HG03442 (cell line): ENCODE data around the gene POLR3H.

Experiments used
- ATAC-seq: cut with Tn5 transposase; IDR thresholded peaks from one replicate; pipeline ENCODE4 v1.9.1; 2021; ENCODE audit warnings: mild to moderate bottlenecking, moderate library complexity; ENCODE audit not compliant: unreplicated experiment

The POLR3H gene

DNA sequence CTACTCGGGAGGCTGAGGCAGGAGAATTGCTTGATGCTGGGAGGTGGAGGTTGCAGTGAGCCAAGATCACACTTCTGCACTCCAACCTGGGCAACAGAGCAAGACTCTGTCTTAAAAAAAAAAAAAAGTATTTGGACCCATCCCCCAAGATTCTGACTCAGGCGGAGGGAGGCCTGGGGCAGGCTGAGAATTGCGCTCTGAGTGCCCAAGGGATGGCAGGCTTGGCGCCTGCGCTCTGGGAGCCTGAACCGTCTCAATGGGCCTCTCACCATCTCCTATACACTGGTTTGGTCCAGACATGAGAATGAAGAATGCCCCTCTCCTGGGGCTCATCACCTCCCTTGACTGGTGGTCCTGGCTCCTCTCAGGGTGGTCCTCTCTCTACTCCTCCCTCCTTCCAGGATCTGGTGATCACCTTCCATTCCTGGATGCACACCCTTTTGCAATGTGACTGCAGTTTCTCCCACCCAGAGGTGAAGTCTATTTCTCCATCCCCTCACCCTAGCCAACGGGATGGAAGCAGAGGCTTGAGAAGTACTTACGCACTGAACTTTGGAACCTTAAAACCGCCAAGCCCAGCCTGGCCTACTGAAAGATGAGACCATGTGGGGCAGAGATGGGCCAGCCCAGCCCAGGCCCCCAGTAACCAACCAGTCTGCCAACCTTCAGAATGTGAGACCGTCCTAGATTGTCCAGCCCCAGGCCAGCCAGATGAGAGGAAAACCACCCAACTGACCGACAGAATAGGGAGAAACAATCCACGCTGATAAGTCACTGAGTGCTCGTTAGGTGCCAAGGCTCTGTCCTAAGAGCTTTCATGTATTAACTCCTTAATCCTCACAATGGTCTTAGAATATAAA lies 4.9 kb downstream of the POLR3H start:
- ATAC-seq = no peak

DNA sequence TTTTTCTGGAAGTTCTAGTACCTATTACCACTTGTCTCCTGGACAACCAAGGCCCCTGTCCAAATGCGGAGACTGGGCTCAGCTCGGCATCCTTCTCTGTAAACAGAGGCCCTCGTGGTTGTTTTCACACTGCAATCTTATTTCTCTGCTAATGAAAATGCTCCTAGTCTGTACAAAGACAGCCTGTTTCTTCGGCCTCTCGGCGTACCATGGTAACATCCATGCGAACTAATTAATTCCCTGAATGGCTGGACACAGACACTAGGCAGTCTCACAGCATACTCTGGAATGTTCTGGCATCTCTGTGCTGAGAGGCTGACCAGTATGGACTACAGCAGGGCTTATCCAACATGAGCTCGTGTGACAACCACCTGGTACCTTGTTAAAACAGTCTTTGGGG lies 5.7 kb downstream of the POLR3H start:
- ATAC-seq = no peak

DNA sequence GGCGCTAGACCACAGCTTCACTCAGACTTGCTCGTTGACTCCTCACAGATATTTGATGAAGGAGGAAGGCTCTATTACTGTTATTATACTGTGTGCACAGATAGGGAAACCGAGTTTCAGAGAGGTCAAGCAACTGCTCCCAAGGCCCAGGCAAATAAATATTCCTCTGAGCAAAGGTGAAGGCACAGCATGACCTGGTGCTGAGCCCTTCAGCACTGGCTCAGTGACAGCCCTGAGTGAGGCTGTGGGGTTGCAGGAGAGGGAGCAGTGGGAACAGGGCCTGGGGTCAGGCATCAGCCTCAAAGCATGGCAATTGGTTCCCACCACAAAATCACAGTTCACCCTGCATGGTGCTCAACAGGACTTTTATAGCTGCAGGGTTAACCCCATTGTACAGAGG lies 7.1 kb downstream of the POLR3H start:
- no peak for ATAC-seq

DNA sequence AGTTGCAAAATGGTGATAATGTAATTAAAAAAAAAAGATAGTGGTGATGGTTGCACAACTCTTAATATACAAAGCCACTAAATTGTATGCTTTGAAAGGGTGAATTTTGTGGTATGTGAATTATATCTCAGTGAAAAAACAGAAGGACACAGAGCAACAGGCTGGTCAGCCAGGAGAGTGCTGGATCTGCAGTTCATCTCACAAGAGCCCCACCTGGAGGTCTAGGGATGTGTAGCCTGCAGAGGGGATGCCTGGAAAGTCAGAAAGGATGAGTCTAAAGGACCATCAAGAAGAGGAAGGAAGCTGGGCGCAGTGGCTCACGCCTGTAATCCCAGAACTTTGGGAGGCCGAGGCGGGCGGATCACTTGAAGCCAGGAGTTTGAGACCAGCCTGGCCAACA lies 9.0 kb downstream of the POLR3H start:
- no peak for ATAC-seq

DNA sequence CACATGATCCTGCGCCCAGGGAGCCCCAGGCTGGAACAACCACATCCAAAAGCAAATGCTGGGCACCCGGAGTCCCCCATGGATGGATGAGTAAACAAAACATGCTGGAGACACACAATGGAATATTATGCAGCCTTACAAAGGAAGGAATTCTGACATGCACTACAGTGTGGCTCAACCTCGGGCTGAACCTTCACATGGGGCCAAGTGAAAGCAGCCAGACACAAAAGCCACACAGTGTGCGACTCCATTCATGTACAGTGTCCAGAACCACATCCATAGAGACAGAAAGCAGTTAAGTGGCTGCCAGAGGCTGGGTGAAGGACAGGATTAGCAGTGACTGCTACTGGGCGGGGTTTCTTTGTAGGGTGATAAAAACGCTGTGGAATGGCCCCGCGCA lies 10.1 kb downstream of the POLR3H start:
- ATAC-seq = no peak

DNA sequence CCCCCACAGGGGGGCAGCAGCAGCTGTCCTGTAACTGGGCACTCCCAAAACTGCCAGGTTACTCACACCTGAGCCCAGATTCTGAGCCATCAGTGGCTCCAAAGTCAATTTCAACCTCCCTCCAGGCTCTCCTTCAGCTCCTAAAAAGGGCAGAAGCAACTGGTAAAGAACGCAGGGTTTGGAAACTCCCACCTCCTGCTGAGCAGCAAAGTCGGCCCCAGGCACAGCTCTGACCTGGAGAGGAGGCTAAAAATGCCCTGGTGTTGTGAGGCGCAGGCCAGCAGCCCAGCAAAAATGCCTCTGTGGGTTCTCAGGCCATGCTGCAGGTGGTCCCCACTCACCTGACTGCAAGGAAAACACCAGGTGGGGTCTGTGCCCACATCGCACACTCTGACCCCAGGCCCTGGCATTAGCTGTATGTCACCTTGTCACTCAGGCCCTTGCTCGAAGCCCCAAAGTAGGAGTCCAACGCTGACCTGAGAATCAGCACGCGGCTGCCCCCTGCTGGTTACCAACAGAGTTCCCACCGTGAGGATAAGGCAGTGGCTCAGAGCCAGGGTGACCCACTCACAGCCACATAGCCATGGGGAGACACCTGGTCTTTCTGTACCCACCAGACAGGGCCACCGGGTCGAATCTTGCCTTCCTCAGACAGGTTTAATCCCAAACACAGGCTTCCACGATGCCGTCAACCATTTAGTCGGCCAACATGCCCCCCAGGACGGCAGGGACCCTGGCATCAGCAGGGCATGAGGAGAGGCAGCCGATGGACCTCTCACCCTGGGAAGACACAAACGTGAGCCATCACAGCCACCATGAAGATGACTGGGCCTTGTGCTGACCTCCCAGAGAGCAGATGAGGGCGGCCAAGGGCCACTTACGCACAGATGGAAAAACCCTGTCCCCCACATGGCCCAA lies 11.1 kb downstream of the POLR3H start:
- no peak for ATAC-seq

DNA sequence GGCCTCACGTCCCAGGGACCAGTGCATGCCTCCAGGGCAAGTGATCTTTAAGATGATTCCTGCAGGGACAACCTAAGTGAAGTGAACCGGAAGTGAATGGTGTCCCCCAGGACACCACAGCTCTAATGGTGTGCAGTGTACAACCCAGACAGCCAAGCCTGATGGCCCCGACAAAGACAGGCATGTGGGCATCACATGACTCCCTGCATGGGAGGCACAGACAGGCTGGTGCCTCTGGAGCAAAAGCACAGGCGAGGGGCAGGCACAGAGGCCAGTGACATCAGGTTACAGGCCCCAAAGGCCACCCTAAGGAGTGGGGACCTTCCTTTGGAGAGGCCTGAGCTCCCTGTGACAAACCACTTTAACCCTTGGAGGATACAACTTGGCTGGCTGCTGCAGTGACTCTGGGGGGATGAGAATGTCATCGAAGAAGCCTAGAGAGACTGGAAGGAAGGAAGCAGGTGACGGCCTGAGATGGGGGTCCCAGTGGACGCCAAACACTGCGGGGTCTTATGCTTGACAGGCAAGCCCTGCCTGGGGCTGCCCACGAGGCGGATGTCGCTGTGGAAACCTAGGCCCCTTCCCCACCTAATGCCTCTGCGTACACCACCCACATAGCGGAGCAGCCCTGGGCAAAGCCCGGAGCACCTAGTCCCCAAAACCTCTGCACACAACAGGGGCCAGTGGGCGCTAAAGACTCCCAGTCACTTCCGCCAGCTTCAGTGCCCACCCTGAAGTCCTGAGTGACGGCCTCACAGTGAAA lies 12.4 kb downstream of the POLR3H start:
- ATAC-seq = no peak

DNA sequence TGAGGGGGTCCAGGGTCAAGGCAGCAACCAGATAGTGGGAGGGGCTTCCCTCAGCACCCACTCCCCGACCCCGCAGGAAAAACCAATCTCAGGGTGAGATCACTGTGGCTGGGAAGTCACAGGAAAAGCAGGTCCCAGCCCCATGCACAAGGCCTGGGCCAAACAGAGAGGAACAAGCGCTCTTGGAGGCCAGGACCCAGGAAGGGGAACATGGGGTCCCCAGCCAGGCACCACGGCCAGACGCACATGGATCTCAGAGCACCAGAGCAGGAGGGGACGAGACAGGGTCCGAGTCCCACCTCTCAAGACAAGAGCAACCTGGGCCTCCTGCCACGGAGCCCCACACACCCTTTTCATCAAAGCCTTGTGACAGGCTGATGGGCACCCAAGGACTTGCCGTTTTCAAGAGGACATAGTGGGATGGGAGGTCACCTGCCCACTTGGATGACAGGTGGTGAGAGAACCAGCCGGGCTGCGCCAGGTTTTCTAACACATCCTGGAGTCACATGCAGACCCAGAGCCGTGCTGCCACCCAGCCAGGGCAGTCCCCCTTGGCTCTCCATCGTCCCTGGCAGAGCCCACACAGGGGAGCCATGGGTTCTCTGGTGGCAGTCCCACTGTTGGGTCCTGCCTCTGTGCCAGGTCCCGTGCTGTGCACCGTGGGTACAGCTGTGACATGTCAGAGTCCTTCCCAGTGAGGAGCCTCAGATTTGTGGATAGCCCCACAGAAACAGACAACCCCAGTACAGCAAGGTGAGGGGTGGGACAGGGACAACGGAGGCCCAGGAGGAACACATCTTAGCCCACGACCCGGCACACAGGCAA lies 13.2 kb downstream of the POLR3H start:
- ATAC-seq = no peak

DNA sequence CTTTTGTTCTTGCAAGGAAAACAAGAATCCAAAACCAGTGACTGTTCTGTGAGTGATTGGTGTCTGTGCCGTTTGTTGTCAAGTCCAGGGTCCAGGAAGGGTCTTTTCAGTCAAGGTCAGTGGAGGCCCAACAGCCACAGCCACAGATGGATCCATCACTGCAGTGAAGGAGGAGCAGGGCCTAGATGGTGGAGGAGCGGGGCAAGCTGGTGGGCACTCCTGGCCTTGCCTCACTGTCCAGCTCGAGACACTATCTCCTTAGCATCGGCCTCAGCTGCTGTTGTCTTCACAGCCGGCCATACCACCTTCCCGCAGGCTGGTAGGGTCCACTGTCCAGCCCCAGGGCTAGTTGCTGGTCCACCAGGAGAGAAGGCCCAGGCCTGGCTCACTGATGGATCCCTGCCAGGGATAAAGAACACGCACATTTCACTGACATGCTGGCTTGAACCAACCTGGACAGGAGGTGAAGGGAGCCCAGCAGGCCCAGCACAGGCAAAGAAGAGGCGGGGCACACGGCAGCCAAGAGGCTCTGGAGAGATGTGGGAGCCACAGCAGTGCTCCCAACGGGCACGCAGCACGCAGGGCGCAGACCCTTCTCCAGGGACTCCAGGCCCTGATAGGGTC lies 15.2 kb downstream of the POLR3H start:
- ATAC-seq = no peak

DNA sequence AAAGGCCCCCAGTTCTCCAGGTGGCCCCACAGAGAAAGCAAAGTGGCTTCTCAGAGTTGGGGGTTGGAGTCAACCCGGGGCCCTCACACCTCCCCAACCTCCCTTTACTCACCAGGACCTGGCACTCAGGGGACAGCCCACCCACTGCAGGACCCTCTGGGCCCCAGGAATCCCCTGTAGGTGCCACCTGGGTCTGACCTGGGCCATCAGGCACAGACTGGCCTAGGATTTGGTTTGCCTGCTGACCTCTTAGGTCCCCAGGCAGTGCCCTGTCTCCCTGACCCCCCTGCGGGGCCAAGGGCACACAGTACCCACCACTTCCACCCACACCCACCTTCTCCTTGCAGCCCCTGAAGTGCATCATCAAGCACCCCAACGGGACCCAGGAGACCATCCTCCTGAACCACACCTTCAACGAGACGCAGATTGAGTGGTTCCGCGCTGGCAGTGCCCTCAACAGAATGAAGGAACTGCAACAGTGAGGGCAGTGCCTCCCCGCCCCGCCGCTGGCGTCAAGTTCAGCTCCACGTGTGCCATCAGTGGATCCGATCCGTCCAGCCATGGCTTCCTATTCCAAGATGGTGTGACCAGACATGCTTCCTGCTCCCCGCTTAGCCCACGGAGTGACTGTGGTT lies 16.0 kb downstream of the POLR3H start:
- no peak for ATAC-seq

DNA sequence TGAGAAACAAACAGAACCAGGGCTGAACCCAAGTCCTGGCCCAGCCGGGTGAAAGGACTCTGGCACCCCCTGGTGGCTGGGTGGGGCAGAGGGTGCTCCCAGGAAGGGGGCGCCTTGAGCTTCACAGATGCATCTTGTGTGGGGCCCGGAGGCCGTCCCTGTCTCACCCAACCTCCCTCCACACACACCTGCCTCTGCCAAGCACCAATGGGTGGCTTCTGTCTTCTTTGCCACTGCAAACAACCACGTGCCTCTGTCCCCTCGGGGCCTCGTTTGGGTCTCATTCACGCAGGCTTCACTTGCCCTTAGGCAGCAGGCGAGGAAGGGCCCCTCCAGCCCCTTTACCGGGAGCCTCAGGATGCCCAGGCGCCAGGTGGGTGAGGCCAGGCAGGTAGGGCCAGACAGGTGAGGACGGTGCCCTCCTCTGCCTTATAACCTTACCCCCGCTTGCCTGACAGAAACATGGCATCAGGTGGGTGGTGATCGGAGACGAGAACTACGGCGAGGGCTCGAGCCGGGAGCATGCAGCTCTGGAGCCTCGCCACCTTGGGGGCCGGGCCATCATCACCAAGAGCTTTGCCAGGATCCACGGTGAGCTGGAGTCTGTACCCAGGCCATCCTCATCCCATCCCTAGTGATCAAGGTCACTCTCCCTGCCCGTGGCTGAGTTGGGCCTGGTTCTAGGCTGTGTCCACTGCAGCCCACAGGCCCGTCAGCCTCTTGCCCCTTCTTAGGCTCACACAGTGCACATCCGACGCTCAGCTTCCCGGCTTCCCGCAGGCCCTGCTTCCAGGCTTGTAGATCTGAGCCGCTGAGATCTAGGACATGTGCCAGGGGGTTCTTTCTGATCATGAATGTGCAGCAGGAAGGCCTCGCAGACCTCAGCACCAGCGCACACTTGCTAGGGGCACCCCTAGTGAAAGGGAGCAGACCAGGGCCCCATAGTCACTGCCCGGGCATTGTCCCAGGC lies 17.2 kb downstream of the POLR3H start:
- no peak for ATAC-seq

DNA sequence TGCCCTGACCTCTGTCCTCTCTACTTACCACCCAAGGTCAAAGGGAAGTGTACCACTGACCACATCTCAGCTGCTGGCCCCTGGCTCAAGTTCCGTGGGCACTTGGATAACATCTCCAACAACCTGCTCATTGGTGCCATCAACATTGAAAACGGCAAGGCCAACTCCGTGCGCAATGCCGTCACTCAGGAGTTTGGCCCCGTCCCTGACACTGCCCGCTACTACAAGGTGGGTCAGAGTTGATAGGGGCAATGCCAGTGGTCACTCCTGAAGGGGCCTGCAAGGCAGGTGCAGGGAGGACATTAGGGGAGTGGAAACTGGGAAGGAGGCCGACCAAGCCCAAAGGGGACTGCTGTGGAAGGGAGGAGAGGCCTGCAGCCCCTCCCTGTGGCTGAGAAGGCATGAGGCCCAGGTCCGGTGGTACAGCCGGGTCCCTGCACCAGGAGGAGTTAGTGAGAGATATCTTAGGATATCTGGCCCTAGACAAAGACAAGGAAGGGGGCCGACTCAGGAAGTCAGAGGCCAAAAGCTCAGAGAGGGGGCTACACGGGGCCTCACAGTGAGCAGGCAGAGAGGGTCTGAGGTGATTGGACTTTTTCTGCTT lies 17.9 kb downstream of the POLR3H start:
- ATAC-seq = no peak

DNA sequence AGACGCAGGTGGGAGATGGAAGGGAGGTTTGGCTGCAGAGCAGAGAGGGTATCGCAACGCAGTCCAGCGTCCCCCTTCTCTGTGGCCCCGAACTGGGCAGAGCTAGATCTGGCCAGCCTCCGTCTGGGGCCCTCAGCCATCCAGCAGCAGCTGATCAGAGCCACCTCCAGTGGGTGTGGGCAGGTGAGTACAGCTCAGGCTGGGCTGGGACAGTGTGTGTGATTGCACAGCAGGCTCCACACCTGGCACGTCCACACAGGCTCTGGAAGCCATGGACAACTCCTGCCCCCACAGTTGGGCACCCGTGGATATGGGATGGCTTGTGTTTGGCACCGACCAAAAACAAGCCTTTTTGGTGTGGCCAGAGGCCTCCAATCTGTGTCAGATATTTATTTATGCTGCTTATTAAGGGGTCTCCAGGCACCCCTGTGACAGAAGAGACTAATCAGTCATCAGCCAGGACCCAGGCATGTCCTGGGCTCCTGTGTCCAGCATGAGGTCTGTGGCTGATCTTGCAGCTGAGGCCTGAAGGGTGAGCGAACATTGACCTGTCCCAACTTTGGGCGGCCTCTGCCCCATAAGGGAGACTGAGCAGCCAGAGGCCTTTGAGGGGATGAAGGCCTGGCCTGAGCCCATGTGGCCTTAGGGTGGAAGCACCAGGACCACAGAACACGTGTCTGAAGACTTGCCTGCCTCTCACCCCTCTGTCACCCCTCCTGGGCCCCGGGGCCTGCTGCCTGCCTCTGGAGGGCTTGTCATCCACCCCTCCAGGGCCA lies 18.6 kb downstream of the POLR3H start:
- no peak for ATAC-seq

DNA sequence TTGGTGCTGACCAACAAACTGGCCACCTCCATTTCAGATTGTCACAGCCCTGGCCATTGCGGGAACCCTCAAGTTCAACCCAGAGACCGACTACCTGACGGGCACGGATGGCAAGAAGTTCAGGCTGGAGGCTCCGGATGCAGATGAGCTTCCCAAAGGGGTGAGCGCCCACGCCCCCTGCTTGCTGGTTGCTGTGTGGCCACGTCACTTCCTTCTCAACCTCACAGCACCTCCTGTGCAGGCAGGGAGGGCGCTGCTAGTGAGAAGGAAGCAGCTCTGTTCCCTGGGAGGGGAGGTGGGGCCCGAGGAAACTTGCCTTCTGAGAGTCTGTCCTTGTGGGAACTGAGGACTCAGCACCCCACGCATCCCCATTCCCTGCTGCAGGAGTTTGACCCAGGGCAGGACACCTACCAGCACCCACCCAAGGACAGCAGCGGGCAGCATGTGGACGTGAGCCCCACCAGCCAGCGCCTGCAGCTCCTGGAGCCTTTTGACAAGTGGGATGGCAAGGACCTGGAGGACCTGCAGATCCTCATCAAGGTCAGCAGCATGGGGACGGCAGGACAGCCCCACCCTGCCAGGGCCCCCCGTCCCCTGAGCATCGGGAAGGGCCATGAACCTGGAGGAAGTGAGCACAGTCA lies 19.3 kb downstream of the POLR3H start:
- no peak for ATAC-seq

DNA sequence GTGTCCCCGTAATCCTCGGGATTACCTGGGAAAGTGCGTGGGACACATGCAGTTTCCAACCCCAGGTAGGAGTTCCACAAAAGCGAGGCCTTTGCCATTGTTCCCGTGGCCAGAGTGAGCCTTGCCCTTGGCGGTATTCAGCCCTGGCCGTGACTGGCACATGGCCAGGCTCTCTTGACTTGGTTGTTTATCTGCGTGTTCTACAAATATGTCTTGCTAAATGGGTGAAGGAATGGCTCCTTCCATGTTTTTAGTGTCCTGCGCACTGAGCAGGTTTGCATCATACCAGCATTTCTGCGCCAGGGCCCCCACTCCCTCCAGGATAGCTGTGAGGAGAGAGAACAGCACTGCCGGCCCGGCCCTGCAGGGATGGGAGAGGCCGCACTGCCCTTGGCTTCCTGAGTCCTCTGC lies 20.0 kb downstream of the POLR3H start:
- ATAC-seq = no peak

DNA sequence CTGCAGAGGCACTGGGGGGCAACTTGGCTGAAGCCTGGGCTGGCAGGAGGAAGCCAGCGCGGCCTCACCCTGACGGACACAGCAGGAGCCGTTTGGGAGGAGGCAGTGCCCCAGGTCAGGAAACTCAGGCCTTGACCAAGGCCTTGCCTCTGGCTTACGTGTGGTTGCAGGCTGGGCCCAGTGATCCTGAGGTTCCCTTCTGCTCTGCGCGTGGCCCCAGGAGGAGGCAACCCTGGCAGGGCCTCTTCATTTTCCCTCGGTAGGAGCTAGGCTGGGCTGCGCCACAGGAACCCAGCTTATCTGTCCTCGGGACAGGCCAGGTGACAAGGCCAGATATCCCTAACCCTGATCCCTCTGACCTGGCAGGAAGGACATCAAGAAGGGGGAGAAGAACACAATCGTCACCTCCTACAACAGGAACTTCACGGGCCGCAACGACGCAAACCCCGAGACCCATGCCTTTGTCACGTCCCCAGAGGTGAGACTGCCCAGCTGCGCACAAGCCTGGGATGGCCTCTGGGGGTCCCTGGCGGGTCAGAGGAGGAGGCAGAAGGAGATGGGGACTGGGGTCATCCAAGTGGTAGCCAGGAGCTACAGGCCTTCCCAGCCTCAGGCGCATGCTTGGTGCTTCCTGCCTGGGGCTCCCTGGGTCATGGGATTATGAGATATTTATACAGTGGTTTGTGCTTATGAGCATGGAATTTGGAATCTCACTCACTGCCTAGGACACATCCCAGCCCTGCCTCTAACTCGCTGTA lies 20.6 kb downstream of the POLR3H start:
- no peak for ATAC-seq
